Glutamatergic neuron (in vitro differentiated cells): Measurements from ENCODE around the gene GSTA5. TPM values are rescaled to one million over a fixed set of nuclear protein-coding genes. Genes with fewer than 3 reads are reported as not detected.
"Not testable (repeated sequence)": the region's sequence is repeated elsewhere in the genome, so short reads cannot be mapped to it uniquely, and the experiment has no call there.

Experiments used
- DNase-seq: peaks from one replicate; pipeline ENCODE4 v3.0.0; 2022
- H3K27ac Mint-ChIP-seq: one replicate; pipeline ENCODE4 v1.8.0; 2020; ENCODE audit warnings: mild to moderate bottlenecking, mixed read lengths, inconsistent platforms; ENCODE audit not compliant: unreplicated experiment
- H3K27me3 Mint-ChIP-seq: one replicate; pipeline ENCODE4 v1.8.0; 2020; ENCODE audit warnings: mild to moderate bottlenecking, moderate library complexity, mixed read lengths, inconsistent platforms; ENCODE audit not compliant: unreplicated experiment
- H3K36me3 Mint-ChIP-seq: one replicate; pipeline ENCODE4 v1.8.0; 2020; ENCODE audit warnings: mild to moderate bottlenecking, mixed read lengths, inconsistent platforms; ENCODE audit not compliant: unreplicated experiment
- H3K4me1 Mint-ChIP-seq: one replicate; pipeline ENCODE4 v1.8.0; 2020; ENCODE audit warnings: mild to moderate bottlenecking, low read depth, mixed read lengths, inconsistent platforms; ENCODE audit not compliant: unreplicated experiment
- H3K4me3 Mint-ChIP-seq: one replicate; pipeline ENCODE4 v1.8.0; 2020; ENCODE audit warnings: mild to moderate bottlenecking, mixed read lengths, inconsistent platforms; ENCODE audit not compliant: unreplicated experiment
- H3K9me3 Mint-ChIP-seq: one replicate; pipeline ENCODE4 v1.8.0; 2020; ENCODE audit warnings: mild to moderate bottlenecking, moderate library complexity, mixed read lengths, inconsistent platforms; ENCODE audit not compliant: unreplicated experiment
- CTCF ChIP-seq: fragments of 200-600 bp; sonication (generic); IDR thresholded peaks from one replicate; pipeline ENCODE4 v1.5.0; 2021; ENCODE audit not compliant: partially characterized antibody, unreplicated experiment
- total RNA-seq: library from RNA; stranded (reverse); fragmentation: NEBNext Ultra II Directional; extraction: Animal tissue kit (Norgen Biotek cat#: 25700); gene quantifications from one replicate; pipeline ENCODE4 v1.2.1, GENCODE V29; 2021; ENCODE audit not compliant: unreplicated experiment

GSTA5 gene
- total RNA-seq, 1 donor from 2014 or later: not detected

- no peaks in the 10 kb centered on the region for H3K9me3 Mint-ChIP-seq
- no peak overlapping the region for H3K27ac Mint-ChIP-seq
- H3K36me3 Mint-ChIP-seq: no peaks in the 10 kb centered on the region
- TF ChIP-seq CTCF: no peak
- no peaks in the 10 kb centered on the region for H3K4me1 Mint-ChIP-seq
- DNase-seq: no peak
- H3K4me3 Mint-ChIP-seq: no peak overlapping the region
- peaks cover 1% of the 10 kb centered on the region for H3K27me3 Mint-ChIP-seq
Measured at GRCh38 chr6:52802806-52803205, 37.8 kb downstream of the GSTA5 start.

GRCh38 chr6:52801188-52801841 is 39.3 kb downstream of the GSTA5 start:
- H3K27ac Mint-ChIP-seq: no peak overlapping the region
- H3K36me3 Mint-ChIP-seq: no peaks in the 10 kb centered on the region
- H3K9me3 Mint-ChIP-seq: no peaks in the 10 kb centered on the region
- no peaks in the 10 kb centered on the region for H3K4me1 Mint-ChIP-seq
- H3K4me3 Mint-ChIP-seq: no peak overlapping the region
- peaks cover 1% of the 10 kb centered on the region for H3K27me3 Mint-ChIP-seq
- TF ChIP-seq CTCF: no peak
- DNase-seq: no peak

GRCh38 chr6:52799272-52799671 is 41.3 kb downstream of the GSTA5 start:
- H3K27me3 Mint-ChIP-seq, H3K36me3 Mint-ChIP-seq, H3K4me1 Mint-ChIP-seq, H3K9me3 Mint-ChIP-seq, H3K4me3 Mint-ChIP-seq, DNase-seq, H3K27ac Mint-ChIP-seq: not testable (repeated sequence)

GRCh38 chr6:52794366-52794765 is 46.2 kb downstream of the GSTA5 start:
- not testable (repeated sequence) for H3K27ac Mint-ChIP-seq, DNase-seq, H3K4me3 Mint-ChIP-seq, H3K36me3 Mint-ChIP-seq, H3K9me3 Mint-ChIP-seq, H3K27me3 Mint-ChIP-seq, H3K4me1 Mint-ChIP-seq

- no peaks in the 10 kb centered on the region for H3K27me3 Mint-ChIP-seq
- H3K9me3 Mint-ChIP-seq: no peaks in the 10 kb centered on the region
- no peak for TF ChIP-seq CTCF
- H3K4me1 Mint-ChIP-seq: no peaks in the 10 kb centered on the region
- no peak overlapping the region for H3K4me3 Mint-ChIP-seq
- no peak for DNase-seq
- no peaks in the 10 kb centered on the region for H3K36me3 Mint-ChIP-seq
- H3K27ac Mint-ChIP-seq: no peak overlapping the region
Measured at GRCh38 chr6:52790861-52791260, 49.8 kb downstream of the GSTA5 start.

- not testable (repeated sequence) for H3K36me3 Mint-ChIP-seq, H3K27ac Mint-ChIP-seq, H3K27me3 Mint-ChIP-seq, H3K4me1 Mint-ChIP-seq, H3K4me3 Mint-ChIP-seq, H3K9me3 Mint-ChIP-seq, DNase-seq
Measured at GRCh38 chr6:52789658-52790057, 51.0 kb downstream of the GSTA5 start.
